Measurements from ENCODE around the gene GPR137B.

GPR137B gene

DNA sequence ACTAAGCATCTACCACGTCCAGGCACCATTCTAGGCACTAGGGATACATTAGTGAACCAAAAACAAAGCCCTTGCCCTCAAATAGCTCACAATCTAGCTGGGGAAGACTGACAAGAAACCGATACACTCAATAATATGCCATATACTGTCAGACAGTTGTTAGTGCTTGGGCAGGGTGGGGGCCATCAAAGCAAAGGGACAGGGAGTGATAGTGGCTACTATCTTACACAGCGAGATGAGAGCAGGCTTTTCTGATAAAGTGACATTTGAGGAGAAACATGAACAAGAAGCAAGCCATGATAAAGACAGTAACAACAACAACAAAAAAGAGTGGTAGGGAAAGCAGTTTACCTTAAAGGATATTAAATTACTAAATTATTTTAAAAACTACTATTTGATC is 98.3 kb downstream of the GPR137B start:
- DNase-seq (ENCODE audit: low read depth): no peak
- TF ChIP-seq, protein P1, sequence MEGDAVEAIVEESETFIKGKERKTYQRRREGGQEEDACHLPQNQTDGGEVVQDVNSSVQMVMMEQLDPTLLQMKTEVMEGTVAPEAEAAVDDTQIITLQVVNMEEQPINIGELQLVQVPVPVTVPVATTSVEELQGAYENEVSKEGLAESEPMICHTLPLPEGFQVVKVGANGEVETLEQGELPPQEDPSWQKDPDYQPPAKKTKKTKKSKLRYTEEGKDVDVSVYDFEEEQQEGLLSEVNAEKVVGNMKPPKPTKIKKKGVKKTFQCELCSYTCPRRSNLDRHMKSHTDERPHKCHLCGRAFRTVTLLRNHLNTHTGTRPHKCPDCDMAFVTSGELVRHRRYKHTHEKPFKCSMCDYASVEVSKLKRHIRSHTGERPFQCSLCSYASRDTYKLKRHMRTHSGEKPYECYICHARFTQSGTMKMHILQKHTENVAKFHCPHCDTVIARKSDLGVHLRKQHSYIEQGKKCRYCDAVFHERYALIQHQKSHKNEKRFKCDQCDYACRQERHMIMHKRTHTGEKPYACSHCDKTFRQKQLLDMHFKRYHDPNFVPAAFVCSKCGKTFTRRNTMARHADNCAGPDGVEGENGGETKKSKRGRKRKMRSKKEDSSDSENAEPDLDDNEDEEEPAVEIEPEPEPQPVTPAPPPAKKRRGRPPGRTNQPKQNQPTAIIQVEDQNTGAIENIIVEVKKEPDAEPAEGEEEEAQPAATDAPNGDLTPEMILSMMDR (IDR thresholded peaks at IDR 0.05; ENCODE audit: low read depth, low read length, missing control alignments): no peak
- H3K4me3 ChIP-seq (ENCODE audit: low read depth, low read length): no peak overlapping the region

DNA sequence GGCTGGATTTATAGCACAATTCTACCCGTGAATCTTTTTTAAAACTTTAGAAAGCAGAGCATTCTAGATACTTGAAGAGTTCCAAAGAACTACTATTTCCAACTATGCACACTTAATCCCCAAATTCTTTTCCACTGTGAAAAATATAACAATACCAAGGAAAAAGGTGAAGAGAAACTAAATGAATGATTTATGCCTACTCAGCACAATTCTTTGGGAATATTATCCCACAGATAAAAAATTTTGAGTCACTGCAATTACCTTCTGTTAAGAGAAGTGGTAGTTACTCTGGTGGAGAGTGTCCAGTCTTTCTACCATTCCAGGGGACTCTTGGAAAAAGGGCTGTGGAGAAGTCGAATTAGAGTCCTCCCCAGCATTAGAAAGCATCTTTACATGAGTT is 100.2 kb downstream of the GPR137B start:
- no peak overlapping the region for H3K4me3 ChIP-seq (ENCODE audit: low read depth, low read length)
- DNase-seq (ENCODE audit: low read depth): no peak
- TF ChIP-seq, protein P1 (IDR thresholded peaks at IDR 0.05; ENCODE audit: low read depth, low read length, missing control alignments): no peak

DNA sequence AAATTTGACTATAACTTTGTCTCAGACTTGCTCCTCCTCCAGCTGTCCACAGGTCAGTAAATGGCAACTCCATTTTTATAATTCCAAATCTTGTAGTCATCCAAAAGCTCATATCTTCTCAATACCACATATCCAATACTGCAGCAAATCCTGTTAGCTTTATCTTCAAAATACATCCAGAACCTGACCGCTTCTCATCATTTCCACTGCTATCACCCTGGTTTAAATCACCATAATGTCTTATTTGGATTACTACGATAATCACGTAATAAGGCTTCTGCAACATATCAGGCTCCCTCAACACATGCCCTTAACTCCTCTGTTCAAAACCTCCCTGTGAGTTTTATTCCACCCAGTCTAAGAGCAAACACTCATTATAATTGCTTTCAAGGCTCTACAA is 104.9 kb downstream of the GPR137B start:
- TF ChIP-seq, protein P1 (IDR thresholded peaks at IDR 0.05; ENCODE audit: low read depth, low read length, missing control alignments): no peak
- DNase-seq (ENCODE audit: low read depth): no peak
- H3K4me3 ChIP-seq (ENCODE audit: low read depth, low read length): no peak overlapping the region

DNA sequence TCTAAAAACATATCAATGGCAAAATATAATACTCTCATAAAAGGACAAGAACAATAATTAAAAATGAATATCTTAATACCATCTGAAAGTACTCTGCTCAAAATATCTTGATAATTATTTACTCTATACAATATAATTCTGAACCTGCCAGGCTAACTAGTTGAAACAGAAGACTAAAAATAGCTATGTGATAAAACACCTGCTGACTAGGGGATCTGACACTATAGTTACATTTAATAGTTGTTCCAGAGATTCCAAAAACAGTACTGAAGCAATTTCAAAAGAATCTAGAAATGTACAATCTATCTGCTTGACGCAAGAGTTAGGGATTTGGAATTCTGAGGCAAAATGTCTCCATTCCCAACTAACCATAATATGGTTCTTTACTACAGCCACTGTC is 109.2 kb downstream of the GPR137B start:
- no peak overlapping the region for H3K4me3 ChIP-seq (ENCODE audit: low read depth, low read length)
- TF ChIP-seq, protein P1 (IDR thresholded peaks at IDR 0.05; ENCODE audit: low read depth, low read length, missing control alignments): no peak
- no peak for DNase-seq (ENCODE audit: low read depth)

DNA sequence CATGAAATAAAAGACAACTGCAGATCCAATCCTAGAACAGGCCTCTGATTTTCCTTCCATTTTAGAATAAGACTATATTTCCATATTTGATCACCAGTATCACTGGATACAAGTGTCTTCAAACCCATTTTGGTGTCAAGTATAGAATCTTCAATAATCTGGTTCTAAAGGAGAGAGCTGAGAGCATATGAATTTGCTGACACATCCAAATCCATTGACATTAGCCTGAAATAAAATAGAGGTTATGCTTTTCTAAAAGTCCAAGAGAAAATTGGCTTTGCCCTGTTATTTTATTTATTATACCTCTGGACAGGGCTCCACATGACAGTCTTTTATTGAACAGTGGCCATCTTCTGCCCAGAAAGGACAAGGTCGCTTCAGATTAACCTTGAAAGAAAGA is 110.8 kb downstream of the GPR137B start:
- DNase-seq (ENCODE audit: low read depth): no peak
- H3K4me3 ChIP-seq (ENCODE audit: low read depth, low read length): no peak overlapping the region
- TF ChIP-seq, protein P1 (IDR thresholded peaks at IDR 0.05; ENCODE audit: low read depth, low read length, missing control alignments): no peak

DNA sequence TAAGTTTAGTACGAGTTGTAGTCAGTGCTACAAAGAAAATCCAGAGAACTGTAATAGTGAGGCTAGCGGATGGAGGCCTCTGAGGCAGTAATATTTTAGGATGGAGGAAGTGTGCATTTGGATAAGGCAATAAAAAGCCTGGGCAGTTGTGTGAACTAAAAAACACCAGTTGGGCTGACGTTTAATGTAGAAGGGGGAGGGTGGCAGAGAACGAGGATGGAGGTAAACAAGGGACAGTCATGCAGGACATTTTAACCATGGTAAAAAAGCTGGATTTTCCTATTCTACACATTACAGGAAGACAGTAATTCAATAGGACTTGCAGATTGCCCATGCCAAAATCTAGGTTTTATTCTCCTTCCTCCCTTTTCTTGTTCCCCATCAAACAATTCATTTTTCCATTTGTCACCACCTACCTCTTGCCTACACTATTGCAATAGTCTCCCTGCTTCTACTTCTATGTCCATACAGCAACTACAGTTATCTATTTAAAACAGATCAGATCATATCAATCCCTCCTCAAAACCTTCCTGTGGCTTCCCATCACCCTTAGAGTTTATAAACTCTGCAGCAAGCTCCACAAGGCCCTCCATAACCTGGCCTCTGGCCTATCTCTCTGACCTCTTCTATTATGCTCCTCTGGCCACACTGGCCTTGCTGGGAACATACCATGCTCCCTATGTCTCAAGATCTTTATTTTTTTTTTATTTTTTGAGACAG is 111.7 kb downstream of the GPR137B start:
- TF ChIP-seq, protein P1 (IDR thresholded peaks at IDR 0.05; ENCODE audit: low read depth, low read length, missing control alignments): no peak
- no peak overlapping the region for H3K4me3 ChIP-seq (ENCODE audit: low read depth, low read length)
- DNase-seq (ENCODE audit: low read depth): no peak

DNA sequence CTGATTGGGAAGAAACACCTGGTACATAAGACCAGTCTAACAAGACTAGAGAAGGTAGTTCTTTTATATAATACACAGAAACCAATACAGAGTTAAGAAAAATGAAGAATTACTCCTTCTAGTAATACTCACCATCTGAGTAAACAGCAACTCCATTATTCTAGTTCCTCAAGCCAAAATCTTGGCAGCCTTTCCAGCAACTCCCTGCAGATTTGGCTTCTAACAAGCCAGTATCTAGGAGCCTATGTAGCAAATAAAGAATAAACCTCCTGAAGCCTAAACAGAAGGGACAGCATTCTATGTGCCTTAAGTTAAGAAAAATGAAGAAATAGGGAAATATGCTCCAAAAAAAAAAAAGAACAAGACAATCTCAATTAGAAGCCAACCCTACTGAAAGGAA is 114.9 kb downstream of the GPR137B start:
- H3K4me3 ChIP-seq (ENCODE audit: low read depth, low read length): no peak overlapping the region
- DNase-seq (ENCODE audit: low read depth): no peak
- TF ChIP-seq, protein P1 (IDR thresholded peaks at IDR 0.05; ENCODE audit: low read depth, low read length, missing control alignments): no peak
